HFFc6 (cell line): Measurements from ENCODE around the gene TTC32. TPM values are rescaled to one million over a fixed set of nuclear protein-coding genes. Genes with fewer than 3 reads are reported as not detected.

Source experiments
- DNase-seq: peaks from one replicate; pipeline ENCODE4 v3.0.0-alpha.2; 2018
- H3K27ac Mint-ChIP-seq: 2 replicates; pipeline ENCODE4 v1.8.0; 2020; ENCODE audit warnings: mild to moderate bottlenecking, mixed read lengths
- H3K27me3 Mint-ChIP-seq: 2 replicates; pipeline ENCODE4 v1.8.0; 2021; ENCODE audit warnings: mild to moderate bottlenecking, moderate library complexity, mixed read lengths; ENCODE audit not compliant: insufficient read depth
- H3K36me3 Mint-ChIP-seq: 2 replicates; pipeline ENCODE4 v1.8.0; 2021; ENCODE audit warnings: low read depth, mixed read lengths
- H3K4me1 Mint-ChIP-seq: 2 replicates; pipeline ENCODE4 v1.8.0; 2020; ENCODE audit warnings: low read depth, mixed read lengths
- H3K4me3 Mint-ChIP-seq: 2 replicates; pipeline ENCODE4 v1.8.0; 2020; ENCODE audit warnings: mild to moderate bottlenecking, moderate library complexity, mixed read lengths
- H3K9me3 Mint-ChIP-seq: 2 replicates; pipeline ENCODE4 v1.8.0; 2020; ENCODE audit warnings: mild to moderate bottlenecking, mixed read lengths
- long read RNA-seq: library from polyadenylated mRNA; unstranded; transcript quantifications from one replicate; pipeline ENCODE4 v2.0.0, GENCODE V29; 2019
- total RNA-seq, 6 experiments: library from RNA; stranded (reverse); fragmentation: NEBNext Ultra II Directional; extraction: Animal tissue kit (Norgen Biotek cat#: 25700); gene quantifications; 2 replicates in 1 of 6; 3 replicates in 5 of 6; pipeline ENCODE4 v1.2.3, GENCODE V29; 2021
- TF ChIP-seq, protein P1 (sequence below): fragments of 200-600 bp; sonication (generic); IDR thresholded peaks from 2 replicates; pipeline ENCODE4 v1.5.0; 2021; ENCODE audit warnings: antibody characterized with exemption, mild to moderate bottlenecking

Gene TTC32
- 1 to 10 TPM; 3.9 to 5.9 (median 4.8) TPM for total RNA-seq
- long read RNA-seq, partial matches to known transcripts = 0 of 4 reads
- long read RNA-seq, other reads (novel, unspliced or antisense) = 1 of 4 reads

DNA sequence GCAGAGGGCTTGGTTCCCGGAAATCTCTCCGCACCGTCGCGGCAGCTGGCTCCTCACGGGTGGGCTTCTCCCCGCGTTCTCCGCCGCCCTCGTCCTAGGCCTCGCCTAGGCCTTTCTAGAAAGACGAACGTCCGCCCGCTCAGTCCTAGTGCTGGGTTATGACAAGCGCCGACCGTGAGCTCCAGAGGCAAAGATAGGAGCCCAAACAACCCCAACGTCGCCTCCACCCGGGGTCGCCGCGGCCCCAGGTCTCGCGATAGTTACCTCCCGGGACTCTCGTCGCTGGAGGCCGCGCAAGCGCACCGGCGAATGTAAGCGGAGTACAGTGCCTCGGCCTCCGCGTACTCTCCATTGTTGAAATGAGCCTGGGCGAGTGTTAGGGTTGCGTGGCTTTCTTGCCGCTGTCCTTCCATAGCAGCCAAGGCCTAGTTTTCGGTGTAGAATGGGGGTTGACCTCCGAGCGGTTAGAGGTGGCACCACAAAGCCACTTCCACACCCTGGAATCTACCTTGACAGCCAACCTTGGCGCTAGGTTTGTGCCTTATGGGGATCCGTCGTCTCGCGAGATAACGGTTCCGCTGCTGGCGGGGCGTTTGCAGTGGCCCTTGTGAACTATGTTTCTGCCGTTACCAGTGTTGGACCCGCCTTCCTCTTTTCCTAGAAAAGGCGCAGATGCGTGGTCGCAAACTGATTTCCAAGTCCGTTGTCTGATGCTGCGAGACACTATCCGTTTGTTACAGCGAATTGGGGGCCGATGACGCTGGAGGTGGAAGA is at the start of gene TTC32:
Gene TTC32 (minus strand): TSS at position 542 of the 774 bp plus-strand sequence. CDS start 129 bp downstream, at position 413.
- H3K4me3 Mint-ChIP-seq = peak within 1 kb of the TSS; percentile 94
- H3K27ac Mint-ChIP-seq = peak within 1 kb of the TSS; percentile 99

GRCh38 chr2:19949071-19949470 is 47.3 kb upstream of the TTC32 start:
- no peak overlapping the region for H3K27ac Mint-ChIP-seq
- peak; percentile 25 for DNase-seq
- no peaks in the 10 kb centered on the region for H3K9me3 Mint-ChIP-seq
- H3K36me3 Mint-ChIP-seq = no peaks in the 10 kb centered on the region
- no peaks in the 10 kb centered on the region for H3K27me3 Mint-ChIP-seq
- TF ChIP-seq, protein P1, sequence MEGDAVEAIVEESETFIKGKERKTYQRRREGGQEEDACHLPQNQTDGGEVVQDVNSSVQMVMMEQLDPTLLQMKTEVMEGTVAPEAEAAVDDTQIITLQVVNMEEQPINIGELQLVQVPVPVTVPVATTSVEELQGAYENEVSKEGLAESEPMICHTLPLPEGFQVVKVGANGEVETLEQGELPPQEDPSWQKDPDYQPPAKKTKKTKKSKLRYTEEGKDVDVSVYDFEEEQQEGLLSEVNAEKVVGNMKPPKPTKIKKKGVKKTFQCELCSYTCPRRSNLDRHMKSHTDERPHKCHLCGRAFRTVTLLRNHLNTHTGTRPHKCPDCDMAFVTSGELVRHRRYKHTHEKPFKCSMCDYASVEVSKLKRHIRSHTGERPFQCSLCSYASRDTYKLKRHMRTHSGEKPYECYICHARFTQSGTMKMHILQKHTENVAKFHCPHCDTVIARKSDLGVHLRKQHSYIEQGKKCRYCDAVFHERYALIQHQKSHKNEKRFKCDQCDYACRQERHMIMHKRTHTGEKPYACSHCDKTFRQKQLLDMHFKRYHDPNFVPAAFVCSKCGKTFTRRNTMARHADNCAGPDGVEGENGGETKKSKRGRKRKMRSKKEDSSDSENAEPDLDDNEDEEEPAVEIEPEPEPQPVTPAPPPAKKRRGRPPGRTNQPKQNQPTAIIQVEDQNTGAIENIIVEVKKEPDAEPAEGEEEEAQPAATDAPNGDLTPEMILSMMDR = no peak
- no peak overlapping the region for H3K4me3 Mint-ChIP-seq
- H3K4me1 Mint-ChIP-seq = peaks cover 21% of the 10 kb centered on the region

More for the DNA sequence above, at the start of gene TTC32:
- H3K9me3 Mint-ChIP-seq = no peaks in the 10 kb centered on the region
- H3K27me3 Mint-ChIP-seq = no peaks in the 10 kb centered on the region; the same call in 1 of the 2 replicates
- peaks cover 44% of the 10 kb centered on the region for H3K4me1 Mint-ChIP-seq
- H3K36me3 Mint-ChIP-seq = peaks cover 11% of the 10 kb centered on the region; the same call in 1 of the 2 replicates
- peak; percentile 93 for DNase-seq
- TF ChIP-seq, protein P1 = no peak

- no peaks in the 10 kb centered on the region for H3K36me3 Mint-ChIP-seq
Measured at GRCh38 chr2:19947184-19947940, 45.6 kb upstream of the TTC32 start.

DNA sequence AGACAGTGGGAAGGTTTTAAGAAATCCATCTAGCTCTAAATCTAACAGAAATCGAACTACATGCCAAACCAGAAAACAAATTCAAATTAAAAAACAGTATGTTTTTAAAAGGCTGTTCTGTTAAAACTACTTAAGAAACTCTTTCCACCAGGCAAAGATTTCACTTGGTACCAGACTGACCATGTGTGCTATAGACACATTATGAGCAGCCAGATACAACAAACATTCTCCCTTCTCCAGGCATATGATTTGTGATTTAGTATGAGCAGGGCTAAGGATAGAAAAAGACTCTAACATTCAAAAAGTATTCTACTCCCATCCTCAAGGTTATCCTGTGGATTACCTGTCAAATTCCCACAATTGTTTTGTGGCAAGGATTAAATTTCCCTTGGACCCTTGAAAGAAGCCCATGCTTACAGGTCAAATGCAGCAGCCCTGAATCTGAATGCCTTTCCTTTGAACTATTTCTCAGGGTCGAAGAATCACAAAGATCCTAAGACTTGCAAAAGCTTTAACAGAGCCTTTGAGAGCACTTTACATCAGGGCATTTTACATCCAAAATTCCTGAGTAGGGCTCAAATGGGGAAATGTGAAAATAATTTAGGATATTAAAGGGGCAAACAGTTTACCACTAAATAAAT is 42.5 kb upstream of the TTC32 start:
- H3K4me3 Mint-ChIP-seq = no peak overlapping the region
- no peak overlapping the region for H3K27ac Mint-ChIP-seq
- H3K27me3 Mint-ChIP-seq = no peaks in the 10 kb centered on the region
- H3K4me1 Mint-ChIP-seq = peaks cover 17% of the 10 kb centered on the region
- no peak for DNase-seq
- H3K9me3 Mint-ChIP-seq = no peaks in the 10 kb centered on the region
- H3K36me3 Mint-ChIP-seq = peaks cover 5% of the 10 kb centered on the region; the same call in 1 of the 2 replicates
- TF ChIP-seq, protein P1 = no peak

More at GRCh38 chr2:19947184-19947940, 45.6 kb upstream of the TTC32 start:
- no peaks in the 10 kb centered on the region for H3K9me3 Mint-ChIP-seq
- H3K4me1 Mint-ChIP-seq = peaks cover 21% of the 10 kb centered on the region
- TF ChIP-seq, protein P1 = no peak
- H3K27me3 Mint-ChIP-seq = no peaks in the 10 kb centered on the region
- no peak overlapping the region for H3K4me3 Mint-ChIP-seq
- no peak for DNase-seq
- no peak overlapping the region for H3K27ac Mint-ChIP-seq

DNA sequence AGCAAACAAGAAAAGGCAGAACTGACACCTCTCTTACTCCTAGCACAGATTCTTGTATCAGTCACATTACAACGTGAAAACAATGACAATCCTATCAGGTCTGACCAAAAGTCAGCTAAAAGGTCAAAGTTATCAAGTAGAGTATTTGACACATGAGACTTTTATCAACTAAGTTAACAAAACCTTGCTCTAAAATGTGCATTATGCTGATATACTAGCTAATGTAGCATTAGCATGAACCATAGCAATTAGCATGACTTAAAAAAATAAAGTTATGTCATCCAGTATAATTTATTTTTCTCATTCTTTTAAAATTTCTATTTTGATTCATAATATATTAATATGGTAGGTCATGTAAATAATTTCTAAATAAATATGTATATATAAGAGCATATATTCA is 41.4 kb upstream of the TTC32 start:
- no peaks in the 10 kb centered on the region for H3K27me3 Mint-ChIP-seq

More for the DNA sequence above, 41.4 kb upstream of the TTC32 start:
- no peak overlapping the region for H3K4me3 Mint-ChIP-seq
- no peak overlapping the region for H3K27ac Mint-ChIP-seq
- H3K36me3 Mint-ChIP-seq = peaks cover 5% of the 10 kb centered on the region; the same call in 1 of the 2 replicates
- no peak for DNase-seq
- no peaks in the 10 kb centered on the region for H3K9me3 Mint-ChIP-seq
- TF ChIP-seq, protein P1 = no peak
- peaks cover 10% of the 10 kb centered on the region for H3K4me1 Mint-ChIP-seq
